ENCODE measurements around the gene CGB8.

GRCh38 chr19:49061445-49061844, 12.5 kb upstream of the CGB8 start:
- TF ChIP-seq, protein P1, sequence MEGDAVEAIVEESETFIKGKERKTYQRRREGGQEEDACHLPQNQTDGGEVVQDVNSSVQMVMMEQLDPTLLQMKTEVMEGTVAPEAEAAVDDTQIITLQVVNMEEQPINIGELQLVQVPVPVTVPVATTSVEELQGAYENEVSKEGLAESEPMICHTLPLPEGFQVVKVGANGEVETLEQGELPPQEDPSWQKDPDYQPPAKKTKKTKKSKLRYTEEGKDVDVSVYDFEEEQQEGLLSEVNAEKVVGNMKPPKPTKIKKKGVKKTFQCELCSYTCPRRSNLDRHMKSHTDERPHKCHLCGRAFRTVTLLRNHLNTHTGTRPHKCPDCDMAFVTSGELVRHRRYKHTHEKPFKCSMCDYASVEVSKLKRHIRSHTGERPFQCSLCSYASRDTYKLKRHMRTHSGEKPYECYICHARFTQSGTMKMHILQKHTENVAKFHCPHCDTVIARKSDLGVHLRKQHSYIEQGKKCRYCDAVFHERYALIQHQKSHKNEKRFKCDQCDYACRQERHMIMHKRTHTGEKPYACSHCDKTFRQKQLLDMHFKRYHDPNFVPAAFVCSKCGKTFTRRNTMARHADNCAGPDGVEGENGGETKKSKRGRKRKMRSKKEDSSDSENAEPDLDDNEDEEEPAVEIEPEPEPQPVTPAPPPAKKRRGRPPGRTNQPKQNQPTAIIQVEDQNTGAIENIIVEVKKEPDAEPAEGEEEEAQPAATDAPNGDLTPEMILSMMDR (conservative IDR thresholded peaks at IDR 0.05 in 1 of 2, IDR thresholded peaks at IDR 0.05 in 1 of 2; ENCODE audit: low read depth in 1 of 2, low read length in 2 of 2), result no peak
- TF ChIP-seq EZH2 (IDR thresholded peaks at IDR 0.05; ENCODE audit: low read length, missing control alignments), result no peak

Measured in fibroblast of lung (primary cell).